ENCODE measurements around the gene COLEC12.
"Not testable (repeated sequence)": the region's sequence is repeated elsewhere in the genome, so short reads cannot be mapped to it uniquely, and the experiment has no call there.

The COLEC12 gene

DNA sequence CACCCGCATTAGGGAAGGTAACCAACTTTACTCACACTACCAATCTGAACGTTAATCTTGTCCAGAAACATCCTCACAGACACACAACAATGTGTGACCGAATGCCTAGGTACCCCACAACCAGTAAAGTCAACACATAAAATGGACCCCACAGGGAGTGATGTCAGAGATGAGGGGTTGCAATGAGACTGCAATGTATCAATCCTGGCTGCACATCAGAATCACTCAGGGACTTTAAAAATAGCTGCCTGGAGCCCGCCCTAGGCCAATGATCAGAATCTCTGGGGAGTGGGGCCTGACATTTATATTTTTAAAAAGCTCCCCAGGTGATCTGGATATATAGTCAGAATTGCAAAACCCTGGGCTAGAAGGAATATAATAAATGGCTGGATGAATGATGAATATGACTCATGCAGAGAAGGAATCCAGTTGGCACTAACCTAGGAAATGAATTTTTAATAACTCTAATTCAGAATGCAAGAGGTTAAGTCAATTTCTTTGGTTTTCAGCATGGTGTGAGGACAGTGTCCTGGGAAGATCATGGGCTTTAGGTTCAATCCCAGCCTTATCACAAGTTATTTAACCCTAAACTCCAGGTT is 92.8 kb downstream of the COLEC12 start:
- no peak for DNase-seq

DNA sequence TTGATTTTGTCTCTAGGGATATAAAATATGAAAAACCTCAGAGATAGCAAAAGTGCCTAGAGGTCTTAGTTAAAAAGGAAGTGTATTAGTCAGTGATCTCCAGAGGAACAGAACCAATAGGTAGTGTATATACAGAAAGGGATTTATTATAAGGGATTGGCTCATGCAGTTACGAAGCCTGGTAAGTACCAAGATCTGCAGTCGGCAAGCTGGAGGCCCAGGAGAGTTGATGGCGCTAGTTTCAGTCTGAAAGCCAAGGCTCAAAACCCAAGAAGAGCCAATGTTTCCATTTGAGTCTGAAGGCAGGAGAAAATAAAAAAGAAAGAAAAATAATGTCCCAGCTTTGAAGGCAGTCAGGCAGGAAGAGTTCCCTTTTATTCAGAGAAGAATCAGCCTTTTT is 93.3 kb downstream of the COLEC12 start:
- DNase-seq = no peak

DNA sequence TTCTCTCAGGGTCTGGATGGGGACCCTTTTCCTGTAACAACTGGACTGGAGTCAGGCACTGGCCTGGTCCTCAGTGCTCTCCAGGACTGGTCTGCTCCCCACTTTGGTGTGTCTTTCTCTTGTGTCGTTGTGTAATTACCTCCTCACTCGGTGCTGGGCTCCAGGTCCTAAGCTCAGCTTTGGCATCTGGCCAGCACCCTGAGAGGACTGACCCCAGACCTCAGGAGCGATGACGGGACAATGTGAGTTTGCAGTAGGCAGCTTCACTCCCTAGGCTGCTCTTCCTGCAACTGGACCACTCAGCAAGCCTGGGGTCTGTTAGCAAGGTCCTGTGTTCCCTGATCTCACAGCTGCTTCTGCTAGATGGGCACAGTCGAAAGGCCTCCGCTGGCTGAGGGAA is 93.8 kb downstream of the COLEC12 start:
- DNase-seq = no peak

DNA sequence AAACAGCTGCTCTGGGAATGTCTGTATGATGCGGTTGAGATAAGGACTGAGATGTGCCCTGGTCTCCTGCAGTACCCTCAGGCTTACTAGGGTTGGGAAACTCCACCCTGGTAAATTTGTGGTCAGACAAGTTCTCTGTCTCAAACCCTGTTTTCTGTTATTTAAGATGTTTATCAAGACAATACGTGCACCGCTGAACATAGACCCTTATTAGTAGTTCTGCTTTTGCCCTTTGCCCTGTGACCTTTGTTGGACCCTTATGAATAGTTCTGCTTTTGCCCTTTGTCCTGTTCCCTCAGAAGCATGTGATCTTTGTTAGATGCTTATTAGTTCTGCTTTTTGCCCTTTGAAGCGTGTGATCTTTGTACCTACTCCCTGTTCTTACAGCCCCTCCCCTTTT is 95.5 kb downstream of the COLEC12 start:
- not testable (repeated sequence) for DNase-seq

- no peak for DNase-seq
Observed at GRCh38 chr18:404061-404636, 96.4 kb downstream of the COLEC12 start.

GRCh38 chr18:402129-402528 is 98.4 kb downstream of the COLEC12 start:
- DNase-seq = no peak

- no peak for DNase-seq
Observed at GRCh38 chr18:400456-400855, 100.0 kb downstream of the COLEC12 start.

- no peak for DNase-seq
Observed at GRCh38 chr18:399631-400135, 100.8 kb downstream of the COLEC12 start.

DNA sequence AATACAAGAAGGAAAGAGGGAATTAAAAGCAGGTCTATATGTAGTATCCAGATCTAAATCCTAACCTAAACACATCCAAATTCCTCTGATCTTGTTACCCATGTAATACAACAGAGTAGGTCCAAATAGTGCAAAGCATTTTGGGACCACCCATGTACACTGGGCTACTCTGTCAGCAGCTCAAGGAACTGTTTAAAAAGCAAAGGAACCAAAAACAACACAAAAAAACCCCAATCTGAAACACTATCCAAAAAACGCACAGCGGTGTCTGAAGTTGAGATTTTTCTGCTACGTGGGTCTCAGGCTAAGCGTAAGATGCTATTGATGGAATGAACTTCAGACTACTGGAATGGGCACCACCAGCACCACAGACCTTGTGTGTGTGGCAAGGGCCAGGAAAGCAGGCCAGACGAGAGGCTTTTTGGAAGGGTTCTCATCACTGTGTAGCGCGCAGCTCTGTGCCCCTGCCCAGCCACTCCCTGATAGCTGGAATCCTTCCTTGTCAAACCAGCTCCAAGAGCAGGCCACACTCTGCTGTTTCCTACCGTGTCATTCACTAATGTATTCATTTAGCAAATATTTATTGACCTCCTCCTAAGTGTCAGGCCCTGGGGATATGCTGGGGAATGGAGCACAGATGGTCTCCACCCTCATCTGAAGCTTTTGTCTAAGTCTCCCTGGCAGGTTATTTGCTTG is 101.4 kb downstream of the COLEC12 start:
- no peak for DNase-seq

DNA sequence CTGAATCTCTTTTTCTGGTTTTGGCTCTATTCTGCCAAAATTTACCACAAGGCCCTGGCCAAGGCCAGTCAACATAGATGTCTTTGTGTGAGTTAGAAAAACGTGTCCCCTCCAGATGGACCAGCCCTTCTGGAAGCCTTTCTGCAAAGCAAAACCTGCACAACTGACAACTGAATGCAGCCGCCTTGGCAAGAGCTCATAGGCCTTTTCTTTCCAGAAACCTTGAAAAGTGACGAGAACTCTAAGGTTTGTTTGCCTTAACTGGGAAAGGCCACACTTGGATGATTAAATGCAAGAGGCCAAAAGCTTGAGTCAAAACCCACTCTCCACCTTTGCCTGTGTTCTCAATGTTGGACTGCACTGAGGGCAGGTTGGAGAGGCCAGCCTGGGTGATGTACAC is 103.9 kb downstream of the COLEC12 start:
- no peak for DNase-seq

- DNase-seq = no peak
Observed at GRCh38 chr18:396251-396555, 104.3 kb downstream of the COLEC12 start.

- no peak for DNase-seq
Observed at GRCh38 chr18:395456-396250, 104.8 kb downstream of the COLEC12 start.

GRCh38 chr18:394987-395362 is 105.5 kb downstream of the COLEC12 start:
- DNase-seq = no peak

- DNase-seq = no peak
Observed at GRCh38 chr18:394262-394986, 106.1 kb downstream of the COLEC12 start.

DNA sequence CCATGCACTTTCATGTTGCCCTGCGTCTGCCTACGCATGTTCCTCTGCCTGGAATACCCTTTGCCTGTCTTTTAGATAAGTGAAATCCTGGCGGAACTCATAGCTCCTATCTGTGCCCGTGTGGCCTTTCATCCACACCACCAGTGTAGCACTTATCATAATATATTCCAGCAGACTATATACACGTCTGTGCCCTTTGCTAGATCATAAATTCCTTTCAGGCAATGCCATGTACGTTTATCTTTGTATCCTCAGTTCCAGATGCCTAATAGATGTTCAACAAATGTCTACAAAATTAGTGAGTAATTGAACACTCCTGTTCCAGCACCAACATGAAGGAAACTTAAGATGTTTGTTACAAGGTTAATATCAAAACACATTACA is 106.9 kb downstream of the COLEC12 start:
- DNase-seq = no peak

- no peak for DNase-seq
Observed at GRCh38 chr18:392928-393573, 107.5 kb downstream of the COLEC12 start.

- no peak for DNase-seq
Observed at GRCh38 chr18:390741-391478, 109.6 kb downstream of the COLEC12 start.

- no peak for DNase-seq
Observed at GRCh38 chr18:389658-390357, 110.7 kb downstream of the COLEC12 start.

DNA sequence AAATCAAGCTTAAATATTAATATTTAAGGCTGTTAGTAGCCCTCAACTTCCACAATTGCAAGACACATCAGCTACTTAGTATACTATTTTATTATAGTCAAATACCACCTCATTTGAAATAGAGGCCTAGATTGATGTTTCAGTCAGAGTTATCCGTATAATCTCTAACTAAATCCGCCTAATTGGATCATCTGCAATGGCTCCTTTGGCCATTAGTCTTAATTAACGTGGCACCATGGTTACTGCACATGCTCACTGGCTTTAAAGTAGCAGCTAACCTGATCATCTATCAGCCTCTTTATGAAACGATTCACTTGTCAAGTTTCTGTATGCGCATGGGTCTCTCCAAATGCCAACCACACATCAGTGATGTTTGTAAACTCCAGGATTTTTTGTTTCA is 112.3 kb downstream of the COLEC12 start:
- DNase-seq = no peak

GRCh38 chr18:386994-387393 is 113.5 kb downstream of the COLEC12 start:
- no peak for DNase-seq

DNA sequence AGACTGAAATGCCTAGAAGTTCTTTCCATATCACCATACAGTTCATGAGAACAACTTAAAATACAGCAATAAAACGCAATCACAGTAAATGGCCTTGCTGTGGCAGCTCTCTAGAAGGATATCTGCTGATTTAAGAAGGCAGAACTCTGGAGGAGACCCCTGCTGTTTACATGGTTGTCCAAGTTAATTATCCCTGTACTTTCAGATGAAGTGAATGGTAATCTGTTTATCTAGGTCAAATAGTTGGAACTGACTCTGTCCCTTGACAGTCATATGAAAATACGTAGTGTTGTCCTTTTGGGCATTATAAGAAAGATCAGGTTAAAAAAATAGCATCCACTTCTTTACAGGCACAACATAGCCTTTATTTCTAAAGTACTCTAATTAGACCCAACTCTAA is 115.6 kb downstream of the COLEC12 start:
- DNase-seq = no peak

All from C1 segment of cervical spinal cord (tissue), 14 donors.